ENCODE data around the gene CHRNA7.

GRCh38 chr15:32096916-32097617, 66.8 kb downstream of the CHRNA7 start:
- TF ChIP-seq, protein P1, sequence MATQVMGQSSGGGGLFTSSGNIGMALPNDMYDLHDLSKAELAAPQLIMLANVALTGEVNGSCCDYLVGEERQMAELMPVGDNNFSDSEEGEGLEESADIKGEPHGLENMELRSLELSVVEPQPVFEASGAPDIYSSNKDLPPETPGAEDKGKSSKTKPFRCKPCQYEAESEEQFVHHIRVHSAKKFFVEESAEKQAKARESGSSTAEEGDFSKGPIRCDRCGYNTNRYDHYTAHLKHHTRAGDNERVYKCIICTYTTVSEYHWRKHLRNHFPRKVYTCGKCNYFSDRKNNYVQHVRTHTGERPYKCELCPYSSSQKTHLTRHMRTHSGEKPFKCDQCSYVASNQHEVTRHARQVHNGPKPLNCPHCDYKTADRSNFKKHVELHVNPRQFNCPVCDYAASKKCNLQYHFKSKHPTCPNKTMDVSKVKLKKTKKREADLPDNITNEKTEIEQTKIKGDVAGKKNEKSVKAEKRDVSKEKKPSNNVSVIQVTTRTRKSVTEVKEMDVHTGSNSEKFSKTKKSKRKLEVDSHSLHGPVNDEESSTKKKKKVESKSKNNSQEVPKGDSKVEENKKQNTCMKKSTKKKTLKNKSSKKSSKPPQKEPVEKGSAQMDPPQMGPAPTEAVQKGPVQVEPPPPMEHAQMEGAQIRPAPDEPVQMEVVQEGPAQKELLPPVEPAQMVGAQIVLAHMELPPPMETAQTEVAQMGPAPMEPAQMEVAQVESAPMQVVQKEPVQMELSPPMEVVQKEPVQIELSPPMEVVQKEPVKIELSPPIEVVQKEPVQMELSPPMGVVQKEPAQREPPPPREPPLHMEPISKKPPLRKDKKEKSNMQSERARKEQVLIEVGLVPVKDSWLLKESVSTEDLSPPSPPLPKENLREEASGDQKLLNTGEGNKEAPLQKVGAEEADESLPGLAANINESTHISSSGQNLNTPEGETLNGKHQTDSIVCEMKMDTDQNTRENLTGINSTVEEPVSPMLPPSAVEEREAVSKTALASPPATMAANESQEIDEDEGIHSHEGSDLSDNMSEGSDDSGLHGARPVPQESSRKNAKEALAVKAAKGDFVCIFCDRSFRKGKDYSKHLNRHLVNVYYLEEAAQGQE (IDR thresholded peaks at IDR 0.05; ENCODE audit: insufficient replicate concordance, low read depth), result no peak
- TF ChIP-seq CTCF (IDR thresholded peaks at IDR 0.05; ENCODE audit: insufficient read depth, low read length), result no peak
- TF ChIP-seq POLR2AphosphoS5 (IDR thresholded peaks at IDR 0.05; ENCODE audit: low read depth), result no peak
- TF ChIP-seq SPI1 (IDR thresholded peaks at IDR 0.05; ENCODE audit: borderline replicate concordance, low read depth), result no peak

All from HL-60 (cell line).